PC-9 (cell line): ENCODE results near the gene GPR142. TPM values are rescaled to one million over a fixed set of nuclear protein-coding genes. Genes with fewer than 3 reads are reported as not detected.

ENCODE experiments used
- BruUV-seq: library from RNA; stranded (reverse); fragments of 400-500 nt; replicated peaks from 2 replicates; lab custom pipeline; 2021; lab: Mats Ljungman, UMichigan
- CTCF ChIA-PET: fragments of 300-600 bp; sonication (Branson Sonifier 250); formaldehyde crosslinking; loops from one replicate; lab custom pipeline; 2022; ENCODE audit warnings: antibody characterized with exemption; lab: Charles Lee
- POLR2A ChIA-PET: fragments of 300-600 bp; sonication (Branson Sonifier 250); formaldehyde crosslinking; loops from one replicate; lab custom pipeline; 2022; ENCODE audit warnings: antibody characterized with exemption; ENCODE audit not compliant: unreplicated experiment; lab: Charles Lee
- DNase-seq, 2 experiments: peaks; one replicate each; pipeline versions ENCODE4 v3.0.0 to v3.0.0-alpha.2; 2015 to 2022; ENCODE audit warnings: mixed read lengths in 1 of 2
- H2AFZ ChIP-seq: fragments of 200-600 bp; sonication (generic); 2 replicates; pipeline ENCODE4 v1.8.1; 2017; ENCODE audit warnings: antibody characterized with exemption
- H3F3A ChIP-seq: fragments of 200-600 bp; sonication (generic); 2 replicates; pipeline ENCODE4 v1.8.1; 2017; ENCODE audit warnings: antibody characterized with exemption, mild to moderate bottlenecking, low read depth; ENCODE audit not compliant: insufficient read depth
- H3K27ac ChIP-seq: fragments of 200-600 bp; sonication (generic); 2 replicates; pipeline ENCODE4 v1.6.1; 2016; ENCODE audit warnings: mixed run types
- H3K27me3 ChIP-seq: fragments of 200-600 bp; sonication (generic); 2 replicates; pipeline ENCODE4 v1.6.1; 2016; ENCODE audit warnings: low read depth, mixed run types; ENCODE audit not compliant: insufficient read depth
- H3K36me3 ChIP-seq: fragments of 200-600 bp; sonication (generic); 2 replicates; pipeline ENCODE4 v1.6.1; 2016; ENCODE audit warnings: low read depth, mixed run types
- H3K4me1 ChIP-seq: fragments of 200-600 bp; sonication (generic); replicated peaks from 2 replicates; pipeline ENCODE4 v1.6.1; 2016; ENCODE audit warnings: mixed run types; ENCODE audit not compliant: insufficient read depth
- H3K4me2 ChIP-seq: fragments of 200-600 bp; sonication (generic); 2 replicates; pipeline ENCODE4 v1.6.1; 2017; ENCODE audit warnings: mixed run types
- H3K4me3 ChIP-seq: fragments of 200-600 bp; sonication (generic); 2 replicates; pipeline ENCODE4 v1.6.1; 2016; ENCODE audit warnings: mixed run types
- H3K79me2 ChIP-seq: fragments of 200-600 bp; sonication (generic); 2 replicates; pipeline ENCODE4 v1.6.1; 2017; ENCODE audit warnings: low read depth, mixed run types
- H3K9me2 ChIP-seq: fragments of 200-600 bp; sonication (generic); 2 replicates; pipeline ENCODE4 v1.8.1; 2017; ENCODE audit warnings: mild to moderate bottlenecking; ENCODE audit not compliant: insufficient read depth
- H3K9me3 ChIP-seq: fragments of 200-600 bp; sonication (generic); 2 replicates; pipeline ENCODE4 v1.8.1; 2016; ENCODE audit warnings: low read depth; ENCODE audit not compliant: insufficient read depth
- H4K20me1 ChIP-seq: fragments of 200-600 bp; sonication (generic); 2 replicates; pipeline ENCODE4 v1.8.1; 2017; ENCODE audit not compliant: insufficient read depth
- CTCF ChIP-seq: fragments of 200-600 bp; sonication (generic); conservative IDR thresholded peaks from 2 replicates; pipeline ENCODE4 v1.6.1; 2017; ENCODE audit warnings: mixed run types, antibody characterized with exemption, mild to moderate bottlenecking, moderate library complexity
- EZH2 ChIP-seq: fragments of 200-600 bp; sonication (generic); IDR thresholded peaks from 2 replicates; pipeline ENCODE4 v1.8.0; 2017; ENCODE audit warnings: antibody characterized with exemption, low read depth
- intact Hi-C: fragments of 100-400 bp; cut with micrococcal nuclease; formaldehyde crosslinking; loops from one replicate; pipeline ENCODE4 v1.10.0; 2022; ENCODE audit not compliant: unreplicated experiment
- total RNA-seq: library from RNA; stranded (reverse); gene quantifications from 2 replicates; pipeline ENCODE4 v1.2.3, GENCODE V29; 2021

Gene GPR142
- total RNA-seq, 1 experiment from 2014 or later, result not detected

- Histone ChIP-seq H3K79me2 (no peaks in the 10 kb centered on the region), H3K36me3 (no peaks in the 10 kb centered on the region), H3K9me2 (no peaks in the 10 kb centered on the region), H3K4me2 (no peak overlapping the region), H3K27ac (no peak overlapping the region), H4K20me1 (no peaks in the 10 kb centered on the region), H3K9me3 (no peaks in the 10 kb centered on the region), H3K4me3 (no peak overlapping the region), H3K4me1 (peaks cover 7% of the 10 kb centered on the region), H2AFZ (no peak overlapping the region), H3F3A (no peaks in the 10 kb centered on the region), H3K27me3 (no peaks in the 10 kb centered on the region)
- POLR2A ChIA-PET, result no interaction called here
- intact Hi-C loops, result no loop called here
- CTCF ChIA-PET, result no interaction called here
- no peak for DNase-seq
- TF ChIP-seq CTCF (no peak), EZH2 (no peak)
- no TSS peak for BruUV-seq
Measured at GRCh38 chr17:74389937-74390679, 22.8 kb downstream of the GPR142 start.

GRCh38 chr17:74390680-74391653 is 23.7 kb downstream of the GPR142 start:
- no peak for DNase-seq
- Histone ChIP-seq H3K4me1 (peaks cover 12% of the 10 kb centered on the region), H3K9me3 (no peaks in the 10 kb centered on the region), H3K27me3 (no peaks in the 10 kb centered on the region), H3F3A (no peaks in the 10 kb centered on the region), H3K36me3 (no peaks in the 10 kb centered on the region), H3K27ac (no peak overlapping the region), H4K20me1 (no peaks in the 10 kb centered on the region), H3K9me2 (no peaks in the 10 kb centered on the region), H3K79me2 (no peaks in the 10 kb centered on the region), H3K4me3 (no peak overlapping the region), H3K4me2 (no peak overlapping the region), H2AFZ (no peak overlapping the region)
- ChIA-PET CTCF (no interaction called here), POLR2A (no interaction called here)
- no TSS peak for BruUV-seq
- intact Hi-C loops, result no loop called here
- TF ChIP-seq CTCF, result no peak
- TF ChIP-seq EZH2, result no peak

- ChIA-PET POLR2A (no interaction called here), CTCF (no interaction called here)
- H3F3A ChIP-seq, result no peaks in the 10 kb centered on the region
- intact Hi-C loops, result no loop called here
- no peaks in the 10 kb centered on the region for H4K20me1 ChIP-seq
- no TSS peak for BruUV-seq
- peaks cover 12% of the 10 kb centered on the region for H3K4me1 ChIP-seq
- TF ChIP-seq EZH2, result no peak
- no peak for TF ChIP-seq CTCF
- no peaks in the 10 kb centered on the region for H3K36me3 ChIP-seq
- DNase-seq, result no peak
- no peaks in the 10 kb centered on the region for H3K79me2 ChIP-seq
- no peaks in the 10 kb centered on the region for H3K9me3 ChIP-seq
- no peak overlapping the region for H2AFZ ChIP-seq
- H3K9me2 ChIP-seq, result no peaks in the 10 kb centered on the region
- no peak overlapping the region for H3K4me2 ChIP-seq
- no peak overlapping the region for H3K27ac ChIP-seq
- H3K4me3 ChIP-seq, result no peak overlapping the region
- H3K27me3 ChIP-seq, result no peaks in the 10 kb centered on the region
Measured at GRCh38 chr17:74391771-74392170, 24.5 kb downstream of the GPR142 start.
